Heart left ventricle (tissue), 16 donors: ENCODE measurements around the gene TRIM17. TPM values are rescaled to one million over a fixed set of nuclear protein-coding genes. Genes with fewer than 3 reads are reported as not detected.
A peak's percentile ranks its signal among the peaks of the same experiment; 100 is the strongest.

ENCODE experiments used
- ATAC-seq, 4 donors: fragments of 200-7000 bp; cut with Tn5 transposase; one replicate each; pipeline ENCODE4 v1.9.1; 2020 to 2022; ENCODE audit warnings: moderate library complexity in 4 of 4, mild to moderate bottlenecking in 3 of 4, moderate number of reproducible peaks in 1 of 4
- DNase-seq, 5 donors: peaks; one replicate each; pipeline ENCODE4 v3.0.0-alpha.2; 2020
- H3K27ac ChIP-seq, 12 donors: fragments of 200-600 bp; sonication (generic) in 4 of 12; one replicate each; pipeline versions ENCODE4 v1.5.0 to v1.8.0; 2016 to 2022; ENCODE audit warnings: mild to moderate bottlenecking in 2 of 12
- H3K27me3 ChIP-seq, 9 donors: fragments of 200-600 bp; sonication (generic) in 2 of 9; one replicate each; pipeline versions ENCODE4 v1.5.1 to v1.8.0; 2016 to 2022; ENCODE audit warnings: mild to moderate bottlenecking in 3 of 9
- H3K36me3 ChIP-seq, 9 donors: fragments of 200-600 bp; sonication (generic) in 2 of 9; one replicate each; pipeline versions ENCODE4 v1.5.0 to v1.8.0; 2018 to 2022; ENCODE audit warnings: mild to moderate bottlenecking in 2 of 9
- H3K4me1 ChIP-seq, 12 donors: fragments of 200-600 bp; sonication (generic) in 4 of 12; one replicate each; pipeline versions ENCODE4 v1.5.0 to v1.8.0; 2016 to 2022; ENCODE audit warnings: mild to moderate bottlenecking in 3 of 12
- H3K4me3 ChIP-seq, 12 donors: fragments of 200-600 bp; sonication (generic) in 4 of 12; one replicate each; pipeline versions ENCODE4 v1.5.0 to v1.8.0; 2017 to 2022; ENCODE audit warnings: mild to moderate bottlenecking in 9 of 12, moderate library complexity in 4 of 12
- H3K9me3 ChIP-seq, 12 donors: fragments of 200-600 bp; sonication (generic) in 4 of 12; one replicate each; pipeline versions ENCODE4 v1.5.0 to v1.8.0; 2016 to 2022; ENCODE audit warnings: mild to moderate bottlenecking in 1 of 12
- CTCF ChIP-seq, 12 donors: fragments of 200-600 bp; sonication (generic) in 4 of 12; IDR thresholded peaks; one replicate each; pipeline versions ENCODE4 v1.5.0 to v1.8.0; 2018 to 2022; ENCODE audit warnings: antibody characterized with exemption in 12 of 12, mild to moderate bottlenecking in 5 of 12
- POLR2A ChIP-seq, 2 donors: fragments of 450-650 bp; IDR thresholded peaks; one replicate each; pipeline ENCODE4 v1.6.1; 2017; ENCODE audit warnings: antibody characterized with exemption in 2 of 2, mild to moderate bottlenecking in 2 of 2, moderate library complexity in 2 of 2
- WGBS, 4 donors: extraction: QIAGEN DNeasy Blood & Tissue Kit in 2 of 4; methylation state at CpG; one replicate each; pipeline versions ENCODE4 v1.1.5 to v1.1.7; 2013 to 2018; 5-methylcytosine and 5-hydroxymethylcytosine counted together
- intact Hi-C, 10 donors: fragments of 100-400 bp; cut with DNase I; formaldehyde crosslinking; loops; one replicate each; pipeline versions ENCODE4 v1.11.1 to v1.14.2; 2022
- polyA plus RNA-seq, 2 donors: library from polyadenylated mRNA; stranded (reverse); fragments of 200-250 nt; gene quantifications; one replicate each; pipeline ENCODE4 v1.2.3, GENCODE V29; 2013
- total RNA-seq, 9 donors: library from RNA; depleted of rRNA in 2 of 9; stranded (reverse); fragments of >200 nt in 2 of 9; fragmentation: NEBNext Ultra II Directional in 3 of 9; extraction: Animal tissue kit (Norgen Biotek cat#: 25700) in 3 of 9; gene quantifications; one replicate each; pipeline versions ENCODE4 v1.1.0 to v1.2.4, GENCODE V29; 2016 to 2023
- donor health status: ischemic (EF 13 %, LVEDD 7.1; RV severe dilation, severe dysfunction).
- donor health status: healthy with polysubstance abuse.
- donor health status: DM: no; HTN: yes; CAD: no.
- donor health status: DM: no; HTN: no; CAD: no.
- donor health status: ischemic (EF 25% LVEDD 6.9; RV normal size, moderate dysfunction).
- donor health status: ischemic (EF 25% LVEDD 5.7; RV mildly dilated, moderate dysfunction).
- donor health status: healthy.
- donor health status: DM: yes; HTN: yes; CAD: no.
- donor health status: ischemic (EF 35%, LVEDD 5.7; RV mildly dilated, moderate dysfunction).
- donor health status: nonischemic (EF 11% LVEDD 7.7; RV severe dilation, severe dysfunction).
- donor health status: DM: yes; HTN: yes; CAD: no.
- donor health status: PGD.
- donor health status: ischemic (EF 29% LVEDD 5.4; RV normal size, mild dysfunction).
- donor health status: nonischemic (EF 23%, LVEDD 6.1; RV moderate dilation, normal function).

The TRIM17 gene
- total and polyA plus RNA-seq, 11 donors: 0.08 to 1.7 (median 0.39) TPM; not detected in 3

GRCh38 chr1:228368801-228369607 lies 47.7 kb downstream of the TRIM17 start:
- Histone ChIP-seq H3K27me3 (no peaks in the 10 kb centered on the region), H3K4me3 (peak overlapping the region in 9 of 12 donors; percentile 9 to 54 (median 40)), H3K27ac (peak overlapping the region; percentile 76 to 97 (median 91)), H3K4me1 (peaks cover 0 to 92% (median 30%) of the 10 kb centered on the region in 12 donors), H3K9me3 (no peaks in the 10 kb centered on the region), H3K36me3 (peaks cover 0 to 6% (median 0%) of the 10 kb centered on the region in 9 donors)
- 33 to 43% (median 35%) methylated on average over 10 to 15 of the region's 15 CpGs for WGBS, 4 donors
- DNase-seq (peak; percentile 85 to 93 (median 87)), ATAC-seq (peak; percentile 60 to 78 (median 73))
- TF ChIP-seq CTCF (IDR thresholded peaks at IDR 0.05): no peak
- TF ChIP-seq POLR2A (IDR thresholded peaks at IDR 0.05): peak in 1 of 2 donors; percentile 48
- intact Hi-C loops: no loop called here

GRCh38 chr1:228367798-228368791 lies 48.6 kb downstream of the TRIM17 start:
- peak overlapping the region in 8 of 12 donors; percentile 10 to 54 (median 40) for H3K4me3 ChIP-seq
- ATAC-seq (peak in 2 of 4 donors; percentile 0 to 23), DNase-seq (peak; percentile 8 to 63 (median 44))
- H3K9me3 ChIP-seq: no peaks in the 10 kb centered on the region
- WGBS, 4 donors: 28 to 32% (median 30%) methylated on average over 12 to 25 of the region's 25 CpGs
- intact Hi-C loops: no loop called here
- H3K27ac ChIP-seq: peak overlapping the region; percentile 28 to 96 (median 89)
- TF ChIP-seq POLR2A (IDR thresholded peaks at IDR 0.05) (no peak), CTCF (IDR thresholded peaks at IDR 0.05) (no peak)
- no peaks in the 10 kb centered on the region for H3K27me3 ChIP-seq
- peaks cover 0 to 87% (median 30%) of the 10 kb centered on the region in 12 donors for H3K4me1 ChIP-seq
- peaks cover 0 to 6% (median 0%) of the 10 kb centered on the region in 9 donors for H3K36me3 ChIP-seq

- Histone ChIP-seq H3K27ac (peak overlapping the region in 11 of 12 donors; percentile 24 to 96 (median 92)), H3K9me3 (no peaks in the 10 kb centered on the region), H3K4me3 (peak overlapping the region in 6 of 12 donors; percentile 37 to 54 (median 42)), H3K36me3 (peaks cover 0 to 6% (median 0%) of the 10 kb centered on the region in 9 donors), H3K4me1 (peaks cover 0 to 81% (median 25%) of the 10 kb centered on the region in 12 donors), H3K27me3 (no peaks in the 10 kb centered on the region)
- TF ChIP-seq CTCF (IDR thresholded peaks at IDR 0.05): no peak
- no peak for TF ChIP-seq POLR2A (IDR thresholded peaks at IDR 0.05)
- WGBS, 4 donors: 44 to 50% (median 47%) methylated on average over 17 to 24 of the region's 24 CpGs
- no peak for ATAC-seq
- peak in 3 of 5 donors; percentile 23 to 55 (median 33) for DNase-seq
- intact Hi-C loops: no loop called here
Observed at GRCh38 chr1:228366866-228367741, 49.6 kb downstream of the TRIM17 start.
